Activated CD4-positive, alpha-beta T cell treated with anti-CD3 and anti-CD28 coated beads for 36 hours (primary cell): ENCODE results near the gene RTN4RL1. TPM values are rescaled to one million over a fixed set of nuclear protein-coding genes. Genes with fewer than 3 reads are reported as not detected.

Experiments used
- ATAC-seq: fragments of 200-7000 bp; cut with Tn5 transposase; one replicate; pipeline ENCODE4 v1.10.0; 2021; ENCODE audit warnings: mild to moderate bottlenecking, moderate library complexity
- CTCF ChIA-PET: fragments of 350-600 bp; sonication (Branson Sonifier 250); formaldehyde crosslinking; loops from one replicate; lab custom pipeline; 2021; ENCODE audit warnings: antibody characterized with exemption; lab: Charles Lee
- POLR2A ChIA-PET: fragments of 350-600 bp; sonication (Branson Sonifier 250); formaldehyde crosslinking; loops from one replicate; lab custom pipeline; 2021; ENCODE audit warnings: antibody characterized with exemption, inconsistent platforms; lab: Charles Lee
- DNase-seq: peaks from one replicate; pipeline ENCODE4 v3.0.0-alpha.2; 2020
- H3K27ac Mint-ChIP-seq: one replicate; pipeline ENCODE4 v1.8.0; 2021; ENCODE audit warnings: mixed read lengths
- H3K27me3 Mint-ChIP-seq: one replicate; pipeline ENCODE4 v1.8.0; 2021; ENCODE audit warnings: mixed read lengths
- H3K36me3 Mint-ChIP-seq: one replicate; pipeline ENCODE4 v1.8.0; 2021; ENCODE audit warnings: low read depth, mixed read lengths
- H3K4me1 Mint-ChIP-seq: one replicate; pipeline ENCODE4 v1.8.0; 2021; ENCODE audit warnings: mixed read lengths
- H3K4me3 Mint-ChIP-seq: one replicate; pipeline ENCODE4 v1.8.0; 2021; ENCODE audit warnings: mild to moderate bottlenecking, moderate library complexity, mixed read lengths
- H3K9me3 Mint-ChIP-seq: one replicate; pipeline ENCODE4 v1.8.0; 2021; ENCODE audit warnings: low read depth, mixed read lengths
- intact Hi-C, 2 experiments: fragments of 100-400 bp; cut with DNase I in 1 of 2; cut with micrococcal nuclease in 1 of 2; formaldehyde crosslinking; loops; one replicate each; pipeline versions ENCODE4 v1.14.2 to v1.15.1; 2022 to 2024; cut with DNase I, micrococcal nuclease
- total RNA-seq, 2 experiments: library from RNA; stranded (reverse); gene quantifications; one replicate each; pipeline ENCODE4 v1.2.3, GENCODE V29; 2021

Gene RTN4RL1
- total RNA-seq, 2 experiments from 2014 or later, result 0.11 to 0.18 TPM

- peak overlapping the region; percentile 69 for H3K4me3 Mint-ChIP-seq
- intact Hi-C loops, result loop anchor here (1.0 to 5.0 kb wide), 14 partner anchors 16 to 658 kb away; partner anchors contain the start of genes TSR1 (in 2 of the 2), CLUH (in 1 of the 2), DPH1 (in 1 of the 2) and SGSM2 (in 1 of the 2)
- ChIA-PET POLR2A (interaction anchor here (0.6 to 1.1 kb wide), 3 partner anchors 125 to 229 kb away, joined by 3 to 8 read pairs (median 5); no protein-coding TSS in a partner anchor), CTCF (interaction anchor here (0.5 to 7.5 kb wide), 22 partner anchors 10 to 371 kb away, joined by 3 to 87 read pairs (median 5); partner anchors contain the start of genes DPH1 and OVCA2)
- peaks cover 19% of the 10 kb centered on the region for H3K4me1 Mint-ChIP-seq
- H3K27me3 Mint-ChIP-seq, result peaks cover 15% of the 10 kb centered on the region
- no peak for ATAC-seq
- no peak overlapping the region for H3K27ac Mint-ChIP-seq
- H3K36me3 Mint-ChIP-seq, result peaks cover 5% of the 10 kb centered on the region
- DNase-seq, result no peak
- no peaks in the 10 kb centered on the region for H3K9me3 Mint-ChIP-seq
These were observed 29.1 kb upstream of the RTN4RL1 start for GRCh38 chr17:2054262-2054511.

GRCh38 chr17:2053380-2054261 is 28.5 kb upstream of the RTN4RL1 start:
- Mint-ChIP-seq H3K27ac (no peak overlapping the region), H3K4me3 (peak overlapping the region; percentile 69)

DNA sequence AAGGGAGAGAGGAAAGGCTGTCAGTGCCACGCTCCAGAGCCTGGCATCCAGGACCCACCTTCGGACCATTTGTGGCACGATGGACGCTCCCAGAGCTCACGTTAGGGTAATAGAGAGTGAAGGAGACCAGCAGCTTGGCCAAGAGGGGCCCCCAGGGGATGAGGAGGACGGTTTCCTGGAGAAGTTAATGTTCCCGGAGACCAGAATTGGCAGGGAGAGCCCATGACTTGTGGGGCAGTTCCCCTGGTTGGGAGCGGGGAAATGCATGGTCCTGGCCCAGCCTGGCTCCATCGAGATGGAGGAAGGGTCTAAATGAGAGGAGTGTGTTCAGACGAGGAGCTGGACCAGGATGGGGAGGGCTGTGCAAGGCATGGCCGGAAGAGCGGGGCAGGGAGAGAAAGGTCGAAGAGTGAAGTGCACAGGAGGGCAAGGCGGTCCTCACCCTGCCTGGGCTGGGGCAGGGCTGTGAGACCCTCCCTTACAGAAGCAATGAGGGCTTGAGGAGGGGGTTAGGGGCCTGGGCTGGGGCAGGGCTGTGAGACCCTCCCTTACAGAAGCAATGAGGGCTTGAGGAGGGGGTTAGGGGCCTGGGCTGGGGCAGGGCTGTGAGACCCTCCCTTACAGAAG is 26.9 kb upstream of the RTN4RL1 start:
- DNase-seq, result no peak
- Mint-ChIP-seq H3K36me3 (peaks cover 3% of the 10 kb centered on the region), H3K4me1 (peaks cover 27% of the 10 kb centered on the region), H3K4me3 (peak overlapping the region; percentile 24), H3K9me3 (no peaks in the 10 kb centered on the region), H3K27me3 (peaks cover 13% of the 10 kb centered on the region), H3K27ac (no peak overlapping the region)
- CTCF ChIA-PET, result interaction anchor here (0.6 to 1.0 kb wide), 3 partner anchors 18 to 250 kb away, joined by 3 to 6 read pairs (median 3); no protein-coding TSS in a partner anchor
- no peak for ATAC-seq
- intact Hi-C loops, result loop anchor here (5.0 kb wide), 5 partner anchors 35 to 660 kb away; partner anchors contain the start of genes CLUH (in 1 of the 2), SGSM2 (in 1 of the 2) and TSR1 (in 1 of the 2)
- POLR2A ChIA-PET, result interaction anchor here (0.8 kb wide), 1 partner anchor 214 kb away, joined by 3 read pairs; no protein-coding TSS in a partner anchor

More at GRCh38 chr17:2053380-2054261, 28.5 kb upstream of the RTN4RL1 start:
- H3K4me1 Mint-ChIP-seq, result peaks cover 25% of the 10 kb centered on the region
- H3K36me3 Mint-ChIP-seq, result peaks cover 5% of the 10 kb centered on the region
- CTCF ChIA-PET, result interaction anchor here (0.6 to 7.5 kb wide), 16 partner anchors 12 to 693 kb away, joined by 3 to 87 read pairs (median 5); partner anchors contain the start of gene OVCA2
- intact Hi-C loops, result loop anchor here (1.0 to 5.0 kb wide), 14 partner anchors 17 to 659 kb away; partner anchors contain the start of genes TSR1 (in 2 of the 2), CLUH (in 1 of the 2), DPH1 (in 1 of the 2) and SGSM2 (in 1 of the 2)
- peak; percentile 90 for DNase-seq
- POLR2A ChIA-PET, result no interaction called here
- H3K9me3 Mint-ChIP-seq, result no peaks in the 10 kb centered on the region
- peaks cover 15% of the 10 kb centered on the region for H3K27me3 Mint-ChIP-seq
- peak; percentile 24 for ATAC-seq

DNA sequence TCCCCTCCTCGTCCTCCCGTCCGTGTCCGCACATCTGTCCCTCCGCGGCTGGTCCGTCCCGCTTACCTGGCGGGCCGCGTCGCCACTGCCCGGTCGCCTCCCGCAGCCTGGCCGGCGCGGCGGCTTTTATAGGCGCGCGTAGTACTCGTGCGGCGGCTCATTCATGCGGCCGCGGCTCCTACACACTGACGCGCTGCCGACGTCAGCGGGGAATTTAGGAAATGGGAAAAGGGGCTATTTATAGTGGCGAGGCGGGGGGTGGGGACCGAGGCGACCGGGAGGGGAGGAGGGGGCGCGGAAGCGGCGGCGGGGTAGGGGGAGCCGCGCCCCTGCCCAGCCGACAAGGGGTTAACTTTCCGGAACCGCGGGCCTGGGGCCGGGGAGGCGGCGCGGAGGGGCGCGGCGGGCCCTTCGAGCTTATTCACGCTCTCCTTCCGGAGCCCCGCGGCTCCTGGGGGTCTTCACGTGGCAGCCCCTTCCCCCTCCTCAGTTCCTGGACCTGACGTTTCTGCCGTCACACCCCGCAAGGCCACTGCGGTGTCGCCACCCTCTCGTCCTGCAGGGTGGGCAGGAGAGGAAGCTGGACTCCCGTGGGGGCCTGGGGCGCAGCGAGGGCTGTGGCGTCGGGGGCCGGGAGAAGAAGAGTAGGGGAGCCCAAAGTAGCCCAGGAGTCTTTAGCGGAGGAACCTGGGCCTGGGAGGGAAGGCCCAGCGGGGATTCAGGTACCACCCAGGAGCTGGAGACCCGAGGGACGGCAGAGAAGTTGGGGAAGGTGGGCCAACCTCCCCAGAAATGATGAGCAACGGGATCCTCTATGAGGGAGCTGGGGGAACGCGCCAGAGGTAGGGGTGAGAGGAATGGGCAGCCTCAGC is 26.2 kb upstream of the RTN4RL1 start:
- Mint-ChIP-seq H3K4me3 (peak overlapping the region; percentile 43), H3K36me3 (peaks cover 1% of the 10 kb centered on the region), H3K27ac (no peak overlapping the region), H3K9me3 (no peaks in the 10 kb centered on the region), H3K4me1 (peaks cover 27% of the 10 kb centered on the region), H3K27me3 (peaks cover 11% of the 10 kb centered on the region)
- intact Hi-C loops, result loop anchor here (5.0 kb wide), 5 partner anchors 36 to 661 kb away; partner anchors contain the start of genes CLUH (in 1 of the 2), SGSM2 (in 1 of the 2) and TSR1 (in 1 of the 2)
- ChIA-PET CTCF (interaction anchor here (0.6 to 1.0 kb wide), 3 partner anchors 19 to 251 kb away, joined by 3 to 6 read pairs (median 3); no protein-coding TSS in a partner anchor), POLR2A (interaction anchor here (0.8 kb wide), 1 partner anchor 215 kb away, joined by 3 read pairs; no protein-coding TSS in a partner anchor)
- DNase-seq, result peak; percentile 52
- no peak for ATAC-seq

DNA sequence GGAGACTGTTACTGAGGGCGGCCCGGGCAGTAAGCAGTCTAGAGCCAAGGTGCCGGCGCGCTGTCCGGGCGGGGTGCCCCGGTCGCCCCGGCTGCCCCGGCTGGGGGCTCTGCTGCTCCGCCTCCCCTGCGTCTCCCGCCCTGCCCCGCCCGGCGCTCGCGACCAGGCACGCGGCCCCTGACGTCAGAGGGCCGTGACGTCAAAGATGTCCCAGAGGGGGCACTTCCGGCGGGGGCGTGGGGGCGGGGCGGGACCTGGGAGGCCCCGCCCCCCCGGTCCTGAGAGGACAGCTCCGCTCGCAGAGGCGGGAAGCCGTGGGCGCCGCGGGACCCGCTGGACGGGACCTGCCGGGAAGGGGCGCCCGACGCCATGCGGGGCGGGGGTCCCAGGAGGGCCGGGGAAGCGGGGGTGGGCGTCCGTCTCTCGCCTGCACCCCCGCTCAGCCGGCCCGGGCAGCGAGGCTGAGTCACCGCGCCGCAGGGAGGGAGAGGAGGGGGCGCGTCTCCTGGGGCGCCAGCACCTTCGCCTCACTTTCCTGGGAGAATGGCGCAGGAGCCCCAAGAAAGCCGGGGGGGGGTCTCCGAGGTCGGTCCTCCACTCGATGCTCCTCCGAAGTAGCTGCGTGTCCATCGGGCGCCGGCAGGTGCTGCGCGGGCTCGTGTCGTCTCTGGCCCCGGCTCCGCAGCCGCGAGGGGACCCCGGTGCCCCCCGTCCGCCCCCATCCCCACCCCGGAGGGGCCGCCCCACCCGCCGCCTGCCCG is 25.3 kb upstream of the RTN4RL1 start:
- CTCF ChIA-PET, result no interaction called here
- DNase-seq (peak; percentile 87), ATAC-seq (peak; percentile 10)
- H3K4me3 Mint-ChIP-seq, result no peak overlapping the region
- H3K27ac Mint-ChIP-seq, result no peak overlapping the region
- POLR2A ChIA-PET, result no interaction called here
- H3K9me3 Mint-ChIP-seq, result no peaks in the 10 kb centered on the region
- H3K4me1 Mint-ChIP-seq, result peaks cover 27% of the 10 kb centered on the region
- H3K27me3 Mint-ChIP-seq, result peaks cover 11% of the 10 kb centered on the region
- intact Hi-C loops, result loop anchor here (1.0 to 5.0 kb wide), 8 partner anchors 37 to 662 kb away; partner anchors contain the start of genes CLUH (in 1 of the 2), MNT (in 1 of the 2), SGSM2 (in 1 of the 2) and SMG6 (in 1 of the 2)
- peaks cover 1% of the 10 kb centered on the region for H3K36me3 Mint-ChIP-seq

GRCh38 chr17:2049333-2050299 is 24.5 kb upstream of the RTN4RL1 start:
- ChIA-PET POLR2A (no interaction called here), CTCF (interaction anchor here (0.7 kb wide), 1 partner anchor 20 kb away, joined by 3 read pairs; the partner anchor contains the start of gene DPH1)
- no peak overlapping the region for H3K27ac Mint-ChIP-seq

DNA sequence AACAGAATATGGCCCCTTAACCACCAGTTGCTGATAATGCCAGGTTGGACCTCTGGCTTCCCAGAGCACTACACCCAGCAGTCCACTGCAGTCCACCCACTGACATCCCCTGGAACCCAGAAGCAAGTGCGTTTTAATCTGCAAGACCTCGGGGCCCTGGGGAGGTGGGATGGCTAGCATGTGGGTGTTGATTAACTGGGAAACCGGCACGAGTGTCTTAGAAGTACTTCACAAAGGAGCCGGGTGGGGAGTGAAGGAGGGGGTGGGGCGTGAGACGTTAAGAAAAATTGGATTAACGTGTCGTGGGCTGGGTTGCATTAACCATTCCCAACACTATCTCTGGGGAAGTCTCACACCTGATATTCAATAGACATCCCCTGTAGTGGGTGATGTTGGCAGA is 23.7 kb upstream of the RTN4RL1 start:
- peaks cover 11% of the 10 kb centered on the region for H3K27me3 Mint-ChIP-seq
- H3K9me3 Mint-ChIP-seq, result no peaks in the 10 kb centered on the region
- ChIA-PET POLR2A (no interaction called here), CTCF (interaction anchor here (0.5 to 0.7 kb wide), 4 partner anchors 8 to 138 kb away, joined by 3 to 5 read pairs (median 4); partner anchors contain the start of gene DPH1)
- DNase-seq, result no peak
- H3K36me3 Mint-ChIP-seq, result peaks cover 7% of the 10 kb centered on the region
- no peak overlapping the region for H3K27ac Mint-ChIP-seq
- ATAC-seq, result no peak
- H3K4me3 Mint-ChIP-seq, result peak overlapping the region; percentile 72
- intact Hi-C loops, result loop anchor here (1.0 to 5.0 kb wide), 2 partner anchors 343 to 353 kb away; partner anchors contain the start of gene MNT (in 1 of the 2)
- peaks cover 27% of the 10 kb centered on the region for H3K4me1 Mint-ChIP-seq

More at GRCh38 chr17:2049333-2050299, 24.5 kb upstream of the RTN4RL1 start:
- ATAC-seq, result peak; percentile 31
- Mint-ChIP-seq H3K9me3 (no peaks in the 10 kb centered on the region), H3K27me3 (peaks cover 11% of the 10 kb centered on the region), H3K4me3 (peak overlapping the region; percentile 72), H3K36me3 (peaks cover 5% of the 10 kb centered on the region), H3K4me1 (peaks cover 29% of the 10 kb centered on the region)
- peak; percentile 92 for DNase-seq
- intact Hi-C loops, result loop anchor here (1.0 to 5.0 kb wide), 10 partner anchors 38 to 663 kb away; partner anchors contain the start of genes MNT (in 2 of the 2), CLUH (in 1 of the 2), SGSM2 (in 1 of the 2) and SMG6 (in 1 of the 2)

- H3K27ac Mint-ChIP-seq, result no peak overlapping the region
- H3K36me3 Mint-ChIP-seq, result peaks cover 16% of the 10 kb centered on the region
- no peaks in the 10 kb centered on the region for H3K9me3 Mint-ChIP-seq
- intact Hi-C loops, result loop anchor here in 1 of 2 experiments (5.0 kb wide), 1 partner anchor 355 kb away; the partner anchor contains the start of gene MNT
- H3K4me1 Mint-ChIP-seq, result peaks cover 31% of the 10 kb centered on the region
- peaks cover 7% of the 10 kb centered on the region for H3K27me3 Mint-ChIP-seq
- ATAC-seq (no peak), DNase-seq (no peak)
- CTCF ChIA-PET, result interaction anchor here (0.6 to 1.9 kb wide), 5 partner anchors 11 to 369 kb away, joined by 3 to 7 read pairs (median 3); partner anchors contain the start of gene DPH1
- POLR2A ChIA-PET, result no interaction called here
- H3K4me3 Mint-ChIP-seq, result no peak overlapping the region
These were observed 22.5 kb upstream of the RTN4RL1 start for GRCh38 chr17:2047590-2047989.
